Esophagus muscularis mucosa (tissue), 4 donors: ENCODE data around the gene TIMM29. TPM values are rescaled to one million over a fixed set of nuclear protein-coding genes. Genes with fewer than 3 reads are reported as not detected.
"Not testable (repeated sequence)": the region's sequence is repeated elsewhere in the genome, so short reads cannot be mapped to it uniquely, and the experiment has no call there.

ENCODE experiments used
- DNase-seq: peaks from one replicate; pipeline ENCODE4 v3.0.0-alpha.2; 2017; ENCODE audit errors: extremely low spot score
- H3K27ac ChIP-seq, 4 donors: fragments of 200-600 bp; sonication (generic); replicated peaks in 1 of 4; 1 replicate in 3 of 4; 2 replicates in 1 of 4; pipeline ENCODE4 v1.5.1; 2016 to 2019; ENCODE audit warnings: mild to moderate bottlenecking in 1 of 4
- H3K27me3 ChIP-seq, 4 donors: fragments of 200-600 bp; sonication (generic); one replicate each; pipeline versions ENCODE4 v1.5.1 to v1.6.0; 2016 to 2019
- H3K36me3 ChIP-seq, 4 donors: fragments of 200-600 bp; sonication (generic); one replicate each; pipeline ENCODE4 v1.5.1; 2016 to 2019
- H3K4me1 ChIP-seq, 4 donors: fragments of 200-600 bp; sonication (generic); one replicate each; pipeline ENCODE4 v1.5.1; 2016 to 2019
- H3K4me3 ChIP-seq, 4 donors: fragments of 200-600 bp; sonication (generic); 1 replicate in 2 of 4; 2 replicates in 2 of 4; pipeline ENCODE4 v1.5.1; 2016 to 2019; ENCODE audit warnings: mild to moderate bottlenecking in 4 of 4, moderate library complexity in 1 of 4
- H3K9me3 ChIP-seq, 4 donors: fragments of 200-600 bp; sonication (generic); 1 replicate in 3 of 4; 2 replicates in 1 of 4; pipeline ENCODE4 v1.5.1; 2016 to 2019
- EP300 ChIP-seq: sonication (generic); formaldehyde crosslinking; IDR thresholded peaks from one replicate; pipeline ENCODE4 v1.6.1; 2017; ENCODE audit warnings: antibody characterized with exemption
- POLR2A ChIP-seq: fragments of 450-650 bp; IDR thresholded peaks from one replicate; pipeline ENCODE4 v1.6.1; 2017; ENCODE audit warnings: antibody characterized with exemption, moderate library complexity, mild to moderate bottlenecking, low read depth
- POLR2AphosphoS5 ChIP-seq, 2 donors: sonication (generic); formaldehyde crosslinking; IDR thresholded peaks; one replicate each; pipeline ENCODE4 v1.6.1; 2017; ENCODE audit warnings: antibody characterized with exemption in 2 of 2
- WGBS: methylation state at CpG from one replicate; pipeline ENCODE4 v1.1.5; 2018; 5-methylcytosine and 5-hydroxymethylcytosine counted together
- intact Hi-C: fragments of 100-400 bp; cut with DNase I; formaldehyde crosslinking; loops from one replicate; pipeline ENCODE4 v1.15.1; 2023
- total RNA-seq, 4 donors: library from RNA; depleted of rRNA; stranded (reverse); fragments of >200 nt; gene quantifications; one replicate each; pipeline versions ENCODE4 v1.1.0 to v1.2.1, GENCODE V29; 2016
- TF ChIP-seq, protein P1 (sequence below), 3 experiments: fragments of 200-600 bp in 2 of 3; fragments of 450-650 bp in 1 of 3; sonication (generic) in 2 of 3; IDR thresholded peaks; one replicate each; pipeline ENCODE4 v1.5.1; 2017 to 2019; ENCODE audit warnings: antibody characterized with exemption in 3 of 3, mild to moderate bottlenecking in 2 of 3, moderate library complexity in 1 of 3

TIMM29 gene
- total RNA-seq, 4 donors from 2014 or later, result 32.6 to 58.7 (median 45.9) TPM

DNA sequence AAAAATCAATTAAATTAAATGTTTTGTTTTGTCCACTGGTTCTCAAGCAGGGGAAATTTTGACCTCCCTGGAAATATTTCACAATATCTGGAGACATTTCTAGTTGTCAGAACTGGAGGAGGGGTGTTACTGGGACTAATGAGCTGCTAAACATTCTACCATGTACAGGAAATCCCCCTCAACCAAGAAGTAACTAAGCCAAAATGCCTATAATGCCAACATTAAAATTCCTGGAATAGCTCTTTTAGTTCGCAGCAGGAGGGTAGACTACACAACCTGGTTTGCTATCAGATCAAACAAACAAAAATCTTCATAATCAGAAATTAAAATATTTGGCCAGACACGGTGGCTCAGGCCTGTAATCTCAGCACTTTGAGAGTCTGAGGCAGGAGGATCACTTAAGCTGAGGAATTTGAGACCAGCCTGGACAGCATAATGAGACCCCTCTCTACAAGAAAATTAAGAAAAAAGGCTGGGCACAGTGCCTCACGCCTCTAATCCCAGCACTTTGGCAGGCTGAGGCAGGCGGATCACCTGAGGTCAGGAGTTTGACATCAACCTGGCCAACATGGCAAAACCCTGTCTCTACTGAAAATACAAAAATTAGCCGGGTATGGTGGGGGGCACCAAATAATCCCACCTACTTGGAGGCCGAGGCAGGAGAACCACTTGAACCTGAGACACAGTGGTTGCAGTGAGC is 18.5 kb downstream of the TIMM29 start:
- WGBS, result 74% methylated on average over 6 of the region's 6 CpGs
- TF ChIP-seq POLR2AphosphoS5 (IDR thresholded peaks at IDR 0.05), result no peak
- TF ChIP-seq, protein P1, sequence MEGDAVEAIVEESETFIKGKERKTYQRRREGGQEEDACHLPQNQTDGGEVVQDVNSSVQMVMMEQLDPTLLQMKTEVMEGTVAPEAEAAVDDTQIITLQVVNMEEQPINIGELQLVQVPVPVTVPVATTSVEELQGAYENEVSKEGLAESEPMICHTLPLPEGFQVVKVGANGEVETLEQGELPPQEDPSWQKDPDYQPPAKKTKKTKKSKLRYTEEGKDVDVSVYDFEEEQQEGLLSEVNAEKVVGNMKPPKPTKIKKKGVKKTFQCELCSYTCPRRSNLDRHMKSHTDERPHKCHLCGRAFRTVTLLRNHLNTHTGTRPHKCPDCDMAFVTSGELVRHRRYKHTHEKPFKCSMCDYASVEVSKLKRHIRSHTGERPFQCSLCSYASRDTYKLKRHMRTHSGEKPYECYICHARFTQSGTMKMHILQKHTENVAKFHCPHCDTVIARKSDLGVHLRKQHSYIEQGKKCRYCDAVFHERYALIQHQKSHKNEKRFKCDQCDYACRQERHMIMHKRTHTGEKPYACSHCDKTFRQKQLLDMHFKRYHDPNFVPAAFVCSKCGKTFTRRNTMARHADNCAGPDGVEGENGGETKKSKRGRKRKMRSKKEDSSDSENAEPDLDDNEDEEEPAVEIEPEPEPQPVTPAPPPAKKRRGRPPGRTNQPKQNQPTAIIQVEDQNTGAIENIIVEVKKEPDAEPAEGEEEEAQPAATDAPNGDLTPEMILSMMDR (IDR thresholded peaks at IDR 0.05), result no peak
- no peak for TF ChIP-seq EP300
- TF ChIP-seq POLR2A, result no peak

DNA sequence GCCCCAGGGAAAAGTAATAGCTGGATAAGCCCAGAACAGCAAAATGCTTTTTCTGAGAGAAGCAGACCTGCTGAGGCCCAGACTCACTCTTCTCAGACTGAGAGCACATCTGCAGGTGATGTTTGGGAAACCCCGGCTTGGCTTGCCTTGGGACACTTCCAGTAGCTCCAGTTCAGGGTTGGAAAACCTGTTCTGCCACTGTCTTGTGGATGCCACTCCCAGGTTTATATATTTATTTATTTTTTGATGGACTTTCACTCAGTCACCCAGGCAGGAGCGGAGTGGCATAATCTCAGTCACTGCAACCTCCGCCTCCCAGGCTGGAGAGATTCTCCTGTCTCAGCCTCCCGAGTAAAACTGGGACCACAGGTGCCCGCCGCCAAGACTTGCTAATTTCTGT is 24.2 kb downstream of the TIMM29 start:
- no peaks in the 10 kb centered on the region for H3K4me1 ChIP-seq
- no peak overlapping the region for H3K27ac ChIP-seq
- 90% methylated on average over 6 of the region's 6 CpGs for WGBS
- H3K36me3 ChIP-seq, result no peaks in the 10 kb centered on the region
- H3K4me3 ChIP-seq, result no peak overlapping the region
- TF ChIP-seq, protein P1 (IDR thresholded peaks at IDR 0.05), result no peak
- TF ChIP-seq POLR2AphosphoS5 (IDR thresholded peaks at IDR 0.05) (no peak), POLR2A (no peak)
- intact Hi-C loops, result no loop called here
- no peaks in the 10 kb centered on the region for H3K27me3 ChIP-seq
- no peaks in the 10 kb centered on the region for H3K9me3 ChIP-seq
- DNase-seq, result no peak

More for the DNA sequence above, 18.5 kb downstream of the TIMM29 start:
- H3K4me1 ChIP-seq, result peaks cover 0 to 4% (median 3%) of the 10 kb centered on the region in 4 donors
- no peaks in the 10 kb centered on the region for H3K36me3 ChIP-seq
- H3K9me3 ChIP-seq, result no peaks in the 10 kb centered on the region
- H3K4me3 ChIP-seq, result no peak overlapping the region
- H3K27me3 ChIP-seq, result no peaks in the 10 kb centered on the region
- intact Hi-C loops, result loop anchor here (10.0 kb wide), 1 partner anchor 68 kb away; no protein-coding TSS in a partner anchor
- no peak overlapping the region for H3K27ac ChIP-seq
- DNase-seq, result no peak

DNA sequence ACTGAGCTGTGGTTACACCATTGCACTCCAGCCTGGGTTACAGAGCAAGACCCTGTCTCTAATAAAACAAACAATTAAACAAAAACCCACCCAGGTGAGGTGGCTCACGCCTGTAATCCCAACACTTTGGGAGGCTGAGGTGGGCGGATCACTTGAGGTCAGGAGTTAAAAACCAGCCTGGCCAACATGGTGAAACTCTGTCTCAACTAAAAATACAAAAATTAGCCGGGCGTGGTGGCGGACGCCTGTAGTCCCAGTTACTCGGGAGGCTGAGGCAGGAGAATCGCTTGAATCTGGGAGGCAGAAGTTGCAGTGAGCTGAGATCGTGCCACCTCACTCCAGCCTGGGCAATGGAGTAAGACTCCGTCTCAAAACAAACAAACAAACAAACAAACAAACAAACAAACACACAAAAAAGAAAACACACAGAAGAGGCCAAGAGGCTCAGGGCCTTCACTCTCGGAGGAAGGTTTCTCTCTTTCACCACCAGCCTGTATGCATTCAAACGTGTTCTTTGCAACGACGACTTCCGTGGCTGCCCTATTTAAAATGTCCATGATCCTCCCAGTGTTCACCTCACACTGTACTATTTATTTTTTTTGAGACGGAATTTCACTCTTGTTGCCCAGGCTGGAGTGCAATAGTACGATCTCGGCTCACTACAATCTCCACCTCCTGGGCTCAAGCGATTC is 30.8 kb downstream of the TIMM29 start:
- not testable (repeated sequence) for H3K27me3 ChIP-seq
- H3K4me3 ChIP-seq, result peak overlapping the region; percentile 75 to 95 (median 82)

DNA sequence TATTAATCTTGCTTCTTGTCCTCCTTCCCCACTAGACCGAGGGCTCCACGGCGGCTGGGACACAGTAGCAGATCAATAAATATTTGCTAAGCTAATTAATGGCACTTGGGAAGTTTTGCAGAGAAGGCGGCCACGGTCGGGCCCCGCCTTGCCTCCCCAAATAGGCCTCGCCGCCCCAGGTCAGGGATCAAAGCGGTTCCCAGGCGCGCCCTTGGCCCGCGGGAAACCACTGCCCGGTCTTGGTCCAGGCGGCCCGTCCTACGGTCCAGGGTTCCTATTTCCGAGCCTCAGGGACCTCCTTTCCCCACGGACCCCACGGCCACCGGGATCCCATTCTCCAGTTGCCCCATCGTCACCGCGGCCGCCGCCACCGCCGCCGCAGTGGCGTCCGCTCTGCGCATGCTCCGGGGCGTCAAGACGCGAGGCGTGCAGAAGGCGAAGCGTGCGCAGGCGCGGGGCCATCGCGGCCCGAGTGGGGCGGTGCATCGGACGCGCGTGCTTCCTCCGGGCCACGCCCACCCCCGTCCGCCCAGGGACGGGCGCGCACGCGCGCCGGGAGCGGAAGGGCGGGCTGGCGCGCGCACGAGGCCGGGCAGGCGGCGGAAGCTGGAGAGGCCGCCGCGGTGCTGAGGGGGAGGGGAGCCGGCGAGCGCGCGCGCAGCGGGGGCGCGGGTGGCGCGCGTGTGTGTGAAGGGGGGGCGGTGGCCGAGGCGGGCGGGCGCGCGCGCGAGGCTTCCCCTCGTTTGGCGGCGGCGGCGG is 31.9 kb downstream of the TIMM29 start, which contains the start of gene SMARCA4:
Gene SMARCA4 (plus strand): TSS at position 717 of the 759 bp plus-strand sequence. CDS start 23,122 bp downstream, outside the sequence.
- H3K27me3 ChIP-seq, result no peaks in the 10 kb centered on the region
- peak within 1 kb of the TSS; percentile 94 to 97 (median 96) for H3K27ac ChIP-seq
- peak; percentile 98 for DNase-seq
- TF ChIP-seq POLR2A (peak; percentile 88), EP300 (no peak), POLR2AphosphoS5 (IDR thresholded peaks at IDR 0.05) (peak; percentile 97 to 98)
- TF ChIP-seq, protein P1 (IDR thresholded peaks at IDR 0.05), result peak in 1 of 3 experiments; percentile 33
- intact Hi-C loops, result no loop called here
- no peaks in the 10 kb centered on the region for H3K36me3 ChIP-seq
- 2% methylated on average over 4 of the region's 100 CpGs for WGBS
- peak within 1 kb of the TSS; percentile 75 to 95 (median 82) for H3K4me3 ChIP-seq
- H3K4me1 ChIP-seq, result peaks cover 16 to 39% (median 31%) of the 10 kb centered on the region in 4 donors
- H3K9me3 ChIP-seq, result no peaks in the 10 kb centered on the region

More for the DNA sequence above, 30.8 kb downstream of the TIMM29 start:
- H3K9me3 ChIP-seq, DNase-seq, intact Hi-C loops, H3K36me3 ChIP-seq: not testable (repeated sequence)
- 94% methylated on average over 19 of the region's 19 CpGs for WGBS
- Histone ChIP-seq H3K27ac (peak overlapping the region; percentile 94 to 97 (median 96)), H3K4me1 (peaks cover 16 to 36% (median 29%) of the 10 kb centered on the region in 4 donors)
